HFF-Myc (cell line): ENCODE data around the gene WNK2.
"Not testable (repeated sequence)": the region's sequence is repeated elsewhere in the genome, so short reads cannot be mapped to it uniquely, and the experiment has no call there.

Experiments used
- DNase-seq: peaks from one replicate; pipeline ENCODE4 v3.0.0-alpha.2; 2011; ENCODE audit warnings: low read depth; ENCODE audit errors: extremely low read depth
- H3K4me3 ChIP-seq: replicated peaks from 2 replicates; pipeline ENCODE4 v1.5.1; 2011; ENCODE audit warnings: low read depth, mild to moderate bottlenecking, control low read depth, low read length
- TF ChIP-seq, protein P1 (sequence below): IDR thresholded peaks from 2 replicates; pipeline ENCODE4 v1.5.1; 2012; ENCODE audit warnings: mild to moderate bottlenecking, low read depth, low read length, control low read depth; ENCODE audit errors: missing control alignments

Gene WNK2

DNA sequence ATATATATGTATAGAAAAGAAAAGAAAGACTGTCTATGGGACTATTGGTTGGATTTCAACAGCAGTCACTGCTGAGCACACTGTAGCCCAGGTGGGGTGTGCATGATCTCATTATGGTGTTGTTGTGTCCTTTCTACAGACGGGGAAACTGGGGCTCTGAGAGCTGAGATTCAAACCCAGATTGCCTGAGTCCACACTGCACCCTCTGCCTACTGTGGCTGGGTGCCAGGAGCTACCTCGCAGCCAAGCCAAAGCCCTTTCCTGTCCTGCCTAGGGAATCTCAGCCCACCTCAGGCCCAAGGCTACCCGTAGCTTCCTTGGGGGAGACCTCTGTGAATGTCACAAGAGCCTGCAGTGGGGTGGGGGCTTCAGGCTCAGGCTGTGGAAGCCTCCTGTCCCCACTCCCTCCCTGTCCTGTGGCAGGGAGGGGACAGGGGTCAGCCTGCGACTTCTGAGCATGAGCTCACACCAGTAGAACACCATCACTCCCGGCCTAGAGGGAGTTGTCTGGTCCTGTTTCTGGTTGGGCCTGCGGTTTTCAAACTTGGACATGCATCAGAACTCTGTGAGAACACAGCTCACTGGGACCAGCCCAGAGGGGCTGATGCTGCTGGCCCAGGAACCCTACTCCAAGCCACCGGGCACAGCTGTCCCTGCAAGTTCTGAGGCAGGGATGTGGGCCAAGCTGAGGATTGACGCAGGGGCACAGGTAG lies 42.0 kb upstream of the WNK2 start:
- no peak for DNase-seq
- no peak overlapping the region for H3K4me3 ChIP-seq
- TF ChIP-seq, protein P1, sequence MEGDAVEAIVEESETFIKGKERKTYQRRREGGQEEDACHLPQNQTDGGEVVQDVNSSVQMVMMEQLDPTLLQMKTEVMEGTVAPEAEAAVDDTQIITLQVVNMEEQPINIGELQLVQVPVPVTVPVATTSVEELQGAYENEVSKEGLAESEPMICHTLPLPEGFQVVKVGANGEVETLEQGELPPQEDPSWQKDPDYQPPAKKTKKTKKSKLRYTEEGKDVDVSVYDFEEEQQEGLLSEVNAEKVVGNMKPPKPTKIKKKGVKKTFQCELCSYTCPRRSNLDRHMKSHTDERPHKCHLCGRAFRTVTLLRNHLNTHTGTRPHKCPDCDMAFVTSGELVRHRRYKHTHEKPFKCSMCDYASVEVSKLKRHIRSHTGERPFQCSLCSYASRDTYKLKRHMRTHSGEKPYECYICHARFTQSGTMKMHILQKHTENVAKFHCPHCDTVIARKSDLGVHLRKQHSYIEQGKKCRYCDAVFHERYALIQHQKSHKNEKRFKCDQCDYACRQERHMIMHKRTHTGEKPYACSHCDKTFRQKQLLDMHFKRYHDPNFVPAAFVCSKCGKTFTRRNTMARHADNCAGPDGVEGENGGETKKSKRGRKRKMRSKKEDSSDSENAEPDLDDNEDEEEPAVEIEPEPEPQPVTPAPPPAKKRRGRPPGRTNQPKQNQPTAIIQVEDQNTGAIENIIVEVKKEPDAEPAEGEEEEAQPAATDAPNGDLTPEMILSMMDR, result no peak

DNA sequence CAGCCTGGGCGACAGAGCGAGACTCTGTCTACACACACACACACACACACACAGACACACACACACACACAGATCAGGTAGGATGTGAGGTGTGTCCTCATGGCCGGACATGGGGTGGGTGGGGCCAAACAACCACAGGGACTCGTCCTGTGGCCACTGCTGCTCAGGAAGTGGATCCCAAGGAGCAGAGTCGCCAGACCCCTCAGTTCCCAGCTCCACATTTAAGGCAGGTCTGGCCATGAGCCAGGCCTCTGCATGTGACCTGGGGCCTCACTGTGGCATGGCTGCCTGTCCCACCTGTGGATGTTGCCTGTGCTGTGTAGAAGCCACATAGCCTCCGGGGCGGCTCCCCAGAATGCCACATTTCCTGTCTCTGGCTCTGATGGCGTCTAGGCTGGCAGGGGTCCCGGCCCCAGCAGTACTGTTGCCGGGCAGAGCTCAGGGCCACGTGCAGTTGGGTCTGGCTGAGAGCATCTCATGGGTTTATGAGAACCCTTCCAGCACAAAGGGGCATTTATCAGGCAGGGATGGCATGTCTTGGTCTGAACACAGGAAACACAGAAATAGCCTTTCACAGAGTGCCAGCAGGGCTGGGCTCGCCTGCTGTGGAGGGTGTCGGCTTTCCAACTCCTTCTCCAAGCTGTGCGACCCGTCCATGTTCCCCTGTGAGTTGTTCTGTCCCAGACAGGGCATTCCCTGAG lies 40.0 kb upstream of the WNK2 start:
- TF ChIP-seq, protein P1, result no peak
- DNase-seq, result no peak
- no peak overlapping the region for H3K4me3 ChIP-seq

GRCh38 chr9:93146696-93147095 lies 37.2 kb upstream of the WNK2 start:
- not testable (repeated sequence) for DNase-seq, H3K4me3 ChIP-seq

DNA sequence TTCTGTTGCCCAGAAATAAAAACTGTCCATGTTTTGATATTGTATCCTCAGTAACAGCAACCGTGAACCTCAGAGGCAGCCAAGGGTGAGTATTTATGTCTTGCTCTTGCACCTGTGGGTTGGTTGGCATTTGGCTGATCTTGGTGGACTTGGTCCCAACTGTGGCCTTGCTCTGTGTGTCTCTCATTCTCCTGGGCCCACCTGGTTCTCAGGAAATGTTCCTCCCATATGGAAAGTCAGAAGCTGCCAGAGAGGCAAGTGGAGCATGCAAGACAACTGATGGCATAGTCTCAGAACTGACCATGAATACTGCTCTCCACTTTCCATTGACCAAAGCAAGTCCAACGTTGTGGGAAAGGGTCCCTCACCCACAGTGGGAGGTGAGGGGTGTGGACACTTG lies 36.3 kb upstream of the WNK2 start:
- no peak overlapping the region for H3K4me3 ChIP-seq
- TF ChIP-seq, protein P1, result no peak
- no peak for DNase-seq

GRCh38 chr9:93148721-93149120 lies 35.2 kb upstream of the WNK2 start:
- TF ChIP-seq, protein P1, result no peak
- no peak overlapping the region for H3K4me3 ChIP-seq
- no peak for DNase-seq

DNA sequence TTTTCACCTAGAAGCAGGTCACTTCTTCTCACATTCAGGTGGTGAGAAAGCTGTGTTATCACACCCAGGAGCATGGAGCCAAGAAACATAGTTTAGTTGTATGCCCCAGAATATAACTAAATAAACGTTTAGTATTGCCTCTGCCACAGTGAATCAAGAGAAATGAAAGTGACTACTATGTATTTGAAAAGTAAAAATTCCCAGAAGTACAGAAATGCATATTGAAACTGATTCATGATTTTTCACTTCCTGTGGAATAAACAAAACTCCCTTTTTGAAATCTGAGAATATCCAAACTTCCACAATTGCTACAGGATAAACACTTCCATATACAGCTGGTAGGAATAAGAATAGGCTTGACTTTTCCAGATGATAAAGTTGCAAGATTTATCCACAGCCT lies 34.6 kb upstream of the WNK2 start:
- no peak for DNase-seq
- TF ChIP-seq, protein P1, result no peak

GRCh38 chr9:93151097-93151784 lies 32.7 kb upstream of the WNK2 start:
- TF ChIP-seq, protein P1, result no peak
- H3K4me3 ChIP-seq, result no peak overlapping the region
- DNase-seq, result no peak

More for the DNA sequence above, 34.6 kb upstream of the WNK2 start:
- H3K4me3 ChIP-seq, result no peak overlapping the region
